Measurements from ENCODE around the gene CDX2.

- no peak for TF ChIP-seq CTCF (conservative IDR thresholded peaks at IDR 0.05)
- TF ChIP-seq ZFX (IDR thresholded peaks at IDR 0.05), result no peak
Measured at GRCh38 chr13:27956576-27957300, 12.4 kb downstream of the CDX2 start.
